Measurements from ENCODE around the gene UBE3A. TPM values are rescaled to one million over a fixed set of nuclear protein-coding genes. Genes with fewer than 3 reads are reported as not detected.

UBE3A gene
- polyA plus RNA-seq, 2 of the 4 experiments (the other 2 are of a cell fraction): 22.3 to 42.2 TPM

DNA sequence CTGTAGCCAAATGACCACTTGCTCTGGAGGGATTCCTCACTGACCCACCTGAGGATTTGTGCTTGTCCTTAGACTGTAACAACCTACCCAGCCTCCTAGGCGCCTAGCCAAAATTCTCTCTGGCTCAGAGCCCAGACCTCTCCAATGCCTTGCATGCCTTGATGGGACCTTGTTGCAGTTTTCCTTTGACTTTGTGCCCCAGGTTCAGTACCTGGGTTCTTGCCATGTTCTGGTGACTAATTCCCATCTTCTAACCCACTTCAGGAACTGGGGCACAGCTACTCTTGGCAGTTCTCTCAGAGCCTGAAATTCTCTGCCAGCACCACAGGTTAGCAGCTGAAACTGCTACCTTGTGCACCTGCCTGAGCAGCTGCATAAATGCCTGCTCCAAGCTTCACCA lies 27.0 kb upstream of the UBE3A start:
- no peaks in the 10 kb centered on the region for H3K9me3 ChIP-seq
- no peak for FAIRE-seq
- ChIA-PET POLR2A (no interaction called here), CTCF (no interaction called here)
- 0% methylated on average over 1 of the region's 1 CpG for WGBS (ENCODE audit: missing lambda C conversion rate)
- DNase-seq (ENCODE audit: low read depth in 1 of 2, low spot score in 1 of 2): no peak
- TF ChIP-seq, protein P1, sequence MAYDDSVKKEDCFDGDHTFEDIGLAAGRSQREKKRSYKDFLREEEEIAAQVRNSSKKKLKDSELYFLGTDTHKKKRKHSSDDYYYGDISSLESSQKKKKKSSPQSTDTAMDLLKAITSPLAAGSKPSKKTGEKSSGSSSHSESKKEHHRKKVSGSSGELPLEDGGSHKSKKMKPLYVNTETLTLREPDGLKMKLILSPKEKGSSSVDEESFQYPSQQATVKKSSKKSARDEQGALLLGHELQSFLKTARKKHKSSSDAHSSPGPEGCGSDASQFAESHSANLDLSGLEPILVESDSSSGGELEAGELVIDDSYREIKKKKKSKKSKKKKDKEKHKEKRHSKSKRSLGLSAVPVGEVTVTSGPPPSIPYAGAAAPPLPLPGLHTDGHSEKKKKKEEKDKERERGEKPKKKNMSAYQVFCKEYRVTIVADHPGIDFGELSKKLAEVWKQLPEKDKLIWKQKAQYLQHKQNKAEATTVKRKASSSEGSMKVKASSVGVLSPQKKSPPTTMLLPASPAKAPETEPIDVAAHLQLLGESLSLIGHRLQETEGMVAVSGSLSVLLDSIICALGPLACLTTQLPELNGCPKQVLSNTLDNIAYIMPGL (CRISPR knock-in tag; IDR thresholded peaks at IDR 0.05; ENCODE audit: borderline replicate concordance): no peak
- TF ChIP-seq KDM5A (IDR thresholded peaks at IDR 0.05): no peak
- no peak overlapping the region for H3K4me3 ChIP-seq
- no peak for ATAC-seq
- H3K4me1 ChIP-seq: no peaks in the 10 kb centered on the region
- H3K4me2 ChIP-seq: no peak overlapping the region
- H3K27ac ChIP-seq: no peak overlapping the region

DNA sequence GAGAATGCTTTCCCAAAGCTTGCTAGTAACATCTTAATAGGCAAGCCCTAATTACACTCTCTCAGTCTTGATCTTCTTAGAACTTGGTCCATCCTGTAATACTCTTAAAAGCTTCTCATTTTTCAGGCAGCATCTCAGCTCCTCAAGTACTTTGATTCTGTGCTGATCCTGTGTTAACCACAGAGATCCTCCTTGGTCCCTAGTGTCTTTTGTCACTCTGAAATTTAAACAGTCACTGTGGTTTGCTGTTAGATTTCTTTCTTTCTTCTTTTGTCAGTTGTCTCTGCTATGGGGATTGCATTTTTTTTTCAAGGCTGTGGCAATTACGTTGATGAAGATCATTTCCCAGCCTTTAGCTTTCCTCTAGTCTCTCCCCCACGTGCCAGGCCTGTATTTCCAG lies 26.0 kb upstream of the UBE3A start:
- no peaks in the 10 kb centered on the region for H3K9me3 ChIP-seq
- H3K4me2 ChIP-seq: no peak overlapping the region
- POLR2A ChIA-PET: no interaction called here
- ATAC-seq: no peak
- no peak overlapping the region for H3K27ac ChIP-seq
- H3K4me1 ChIP-seq: no peaks in the 10 kb centered on the region
- WGBS (ENCODE audit: missing lambda C conversion rate): 0% methylated on average over 2 of the region's 2 CpGs
- FAIRE-seq: no peak
- DNase-seq (ENCODE audit: low read depth in 1 of 2, low spot score in 1 of 2): no peak
- TF ChIP-seq HEYL (CRISPR knock-in tag; IDR thresholded peaks at IDR 0.05) (no peak), CBX2 (IDR thresholded peaks at IDR 0.05; ENCODE audit: borderline replicate concordance, low read depth) (no peak), RFX5 (IDR thresholded peaks at IDR 0.05) (no peak), POLR2AphosphoS2 (conservative IDR thresholded peaks at IDR 0.05; ENCODE audit: low read length) (no peak), POLR2A (IDR thresholded peaks at IDR 0.05; ENCODE audit: low read length) (no peak), ZSCAN20 (CRISPR knock-in tag; IDR thresholded peaks at IDR 0.05) (no peak), ESRRA (IDR thresholded peaks at IDR 0.05; ENCODE audit: borderline replicate concordance, low read length) (no peak), CBX8 (IDR thresholded peaks at IDR 0.05) (no peak), CEBPB (IDR thresholded peaks at IDR 0.05) (no peak), HOXA7 (CRISPR knock-in tag; IDR thresholded peaks at IDR 0.05) (no peak), NR3C1 (IDR thresholded peaks at IDR 0.05) (no peak), MYC (IDR thresholded peaks at IDR 0.05; ENCODE audit: borderline replicate concordance, low read length) (no peak), SMC3 (IDR thresholded peaks at IDR 0.05) (no peak), HOXB5 (CRISPR knock-in tag; IDR thresholded peaks at IDR 0.05) (no peak), ZFP36 (IDR thresholded peaks at IDR 0.05; ENCODE audit: borderline replicate concordance, partially characterized antibody) (no peak), FOXS1 (CRISPR knock-in tag; IDR thresholded peaks at IDR 0.05) (no peak)
- TF ChIP-seq, protein P2, sequence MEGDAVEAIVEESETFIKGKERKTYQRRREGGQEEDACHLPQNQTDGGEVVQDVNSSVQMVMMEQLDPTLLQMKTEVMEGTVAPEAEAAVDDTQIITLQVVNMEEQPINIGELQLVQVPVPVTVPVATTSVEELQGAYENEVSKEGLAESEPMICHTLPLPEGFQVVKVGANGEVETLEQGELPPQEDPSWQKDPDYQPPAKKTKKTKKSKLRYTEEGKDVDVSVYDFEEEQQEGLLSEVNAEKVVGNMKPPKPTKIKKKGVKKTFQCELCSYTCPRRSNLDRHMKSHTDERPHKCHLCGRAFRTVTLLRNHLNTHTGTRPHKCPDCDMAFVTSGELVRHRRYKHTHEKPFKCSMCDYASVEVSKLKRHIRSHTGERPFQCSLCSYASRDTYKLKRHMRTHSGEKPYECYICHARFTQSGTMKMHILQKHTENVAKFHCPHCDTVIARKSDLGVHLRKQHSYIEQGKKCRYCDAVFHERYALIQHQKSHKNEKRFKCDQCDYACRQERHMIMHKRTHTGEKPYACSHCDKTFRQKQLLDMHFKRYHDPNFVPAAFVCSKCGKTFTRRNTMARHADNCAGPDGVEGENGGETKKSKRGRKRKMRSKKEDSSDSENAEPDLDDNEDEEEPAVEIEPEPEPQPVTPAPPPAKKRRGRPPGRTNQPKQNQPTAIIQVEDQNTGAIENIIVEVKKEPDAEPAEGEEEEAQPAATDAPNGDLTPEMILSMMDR (IDR thresholded peaks at IDR 0.05): no peak
- CTCF ChIA-PET: interaction anchor here (0.6 kb wide), 1 partner anchor 1446 kb away, joined by 3 read pairs; no protein-coding TSS in a partner anchor
- no peak overlapping the region for H3K4me3 ChIP-seq

DNA sequence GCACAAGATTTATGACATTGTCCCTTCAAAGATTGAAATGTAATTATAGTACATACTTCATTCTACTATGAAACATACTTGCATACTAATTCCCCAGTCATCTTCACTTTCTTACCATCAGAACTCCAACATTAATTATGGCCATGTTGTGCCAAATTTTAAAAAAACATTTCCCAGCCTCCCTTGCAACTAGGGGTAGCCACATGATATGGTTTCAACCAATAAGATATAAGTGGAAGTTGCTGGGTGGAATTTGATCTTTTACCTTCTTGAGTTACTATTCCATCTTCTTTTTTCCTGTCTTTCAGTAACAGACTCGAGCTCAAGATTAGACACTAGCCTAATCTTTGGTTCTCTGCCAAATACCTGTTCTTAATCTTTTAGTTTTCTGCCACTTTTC lies 25.6 kb upstream of the UBE3A start:
- Histone ChIP-seq H3K4me3 (no peak overlapping the region), H3K27ac (no peak overlapping the region), H3K4me1 (no peaks in the 10 kb centered on the region), H3K4me2 (no peak overlapping the region), H3K9me3 (no peaks in the 10 kb centered on the region)
- POLR2A ChIA-PET: no interaction called here
- FAIRE-seq (no peak), DNase-seq (ENCODE audit: low read depth in 1 of 2, low spot score in 1 of 2) (no peak), ATAC-seq (no peak)
- TF ChIP-seq FOSB (CRISPR knock-in tag; IDR thresholded peaks at IDR 0.05) (no peak), ZC3H11A (IDR thresholded peaks at IDR 0.05) (no peak), ZNF302 (CRISPR knock-in tag; IDR thresholded peaks at IDR 0.05) (no peak), RARB (CRISPR knock-in tag; IDR thresholded peaks at IDR 0.05) (no peak), ZSCAN20 (CRISPR knock-in tag; IDR thresholded peaks at IDR 0.05) (no peak), TP53 (CRISPR knock-in tag; IDR thresholded peaks at IDR 0.05) (no peak), BHLHE40 (IDR thresholded peaks at IDR 0.05; ENCODE audit: low read depth, low read length) (no peak), JUNB (IDR thresholded peaks at IDR 0.05) (no peak), CBX2 (IDR thresholded peaks at IDR 0.05; ENCODE audit: borderline replicate concordance, low read depth) (no peak)
- WGBS (ENCODE audit: missing lambda C conversion rate): 33% methylated on average over 1 of the region's 1 CpG
- CTCF ChIA-PET: interaction anchor here (0.6 kb wide), 1 partner anchor 1446 kb away, joined by 3 read pairs; no protein-coding TSS in a partner anchor
